Urinary bladder (tissue), 4 donors: ENCODE measurements around the gene DEAF1. TPM values are rescaled to one million over a fixed set of nuclear protein-coding genes. Genes with fewer than 3 reads are reported as not detected.
"Not testable (repeated sequence)": the region's sequence is repeated elsewhere in the genome, so short reads cannot be mapped to it uniquely, and the experiment has no call there.

Source experiments
- DNase-seq: peaks from one replicate; pipeline ENCODE4 v3.0.0-alpha.2; 2015; ENCODE audit errors: extremely low spot score
- H3K27ac ChIP-seq: one replicate; pipeline ENCODE4 v1.5.1; 2013; ENCODE audit warnings: low read depth, mild to moderate bottlenecking, moderate library complexity
- H3K36me3 ChIP-seq: one replicate; pipeline ENCODE4 v1.6.1; 2013; ENCODE audit warnings: mild to moderate bottlenecking, moderate library complexity; ENCODE audit not compliant: insufficient read depth
- H3K4me1 ChIP-seq: one replicate; pipeline ENCODE4 v1.6.1; 2013; ENCODE audit warnings: mild to moderate bottlenecking, moderate library complexity; ENCODE audit not compliant: insufficient read depth
- H3K4me3 ChIP-seq: one replicate; pipeline ENCODE4 v1.5.1; 2013; ENCODE audit warnings: low read depth, low read length
- WGBS: extraction: QIAGEN DNeasy Blood & Tissue Kit; methylation state at CpG from one replicate; pipeline ENCODE4 v1.1.7; 2013; 5-methylcytosine and 5-hydroxymethylcytosine counted together
- polyA plus RNA-seq: library from polyadenylated mRNA; stranded (reverse); fragments of 200-250 nt; gene quantifications from one replicate; pipeline ENCODE4 v1.2.3, GENCODE V29; 2013
- total RNA-seq: library from RNA; depleted of rRNA; stranded (reverse); fragments of >200 nt; gene quantifications from one replicate; pipeline ENCODE4 v1.2.3, GENCODE V29; 2014
- donor health status: healthy with polysubstance abuse.
- donor health status: healthy.

Gene DEAF1
- total and polyA plus RNA-seq, 2 donors = 14.9 to 29.7 TPM

GRCh38 chr11:647672-648158 is 47.3 kb downstream of the DEAF1 start:
- H3K27ac ChIP-seq, H3K36me3 ChIP-seq, H3K4me1 ChIP-seq, H3K4me3 ChIP-seq, DNase-seq: not testable (repeated sequence)
- WGBS = 95% methylated on average over 10 of the region's 14 CpGs

DNA sequence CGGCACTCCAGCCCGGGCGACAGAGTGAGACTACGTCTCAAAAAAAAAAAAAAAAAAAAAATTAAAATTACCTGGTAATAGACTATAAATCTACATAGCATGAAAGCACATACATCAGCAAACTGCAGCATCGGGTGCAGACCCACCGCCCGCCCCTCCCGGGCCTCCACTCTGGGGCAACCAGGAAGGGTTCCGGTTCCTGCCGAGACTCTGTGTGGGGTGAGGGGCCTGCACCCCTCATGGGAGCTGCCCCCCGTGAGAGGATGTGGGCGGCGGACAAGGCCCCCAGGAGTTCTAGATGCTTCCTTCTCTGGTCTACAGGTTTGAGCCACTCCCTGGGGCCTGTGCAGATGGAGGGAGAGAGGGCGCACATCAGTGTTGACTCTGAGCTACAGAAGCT is 48.8 kb downstream of the DEAF1 start:
- WGBS = 90% methylated on average over 14 of the region's 14 CpGs
- DNase-seq = no peak
- Histone ChIP-seq H3K36me3 (no peaks in the 10 kb centered on the region), H3K27ac (no peak overlapping the region), H3K4me3 (no peak overlapping the region), H3K4me1 (no peaks in the 10 kb centered on the region)

DNA sequence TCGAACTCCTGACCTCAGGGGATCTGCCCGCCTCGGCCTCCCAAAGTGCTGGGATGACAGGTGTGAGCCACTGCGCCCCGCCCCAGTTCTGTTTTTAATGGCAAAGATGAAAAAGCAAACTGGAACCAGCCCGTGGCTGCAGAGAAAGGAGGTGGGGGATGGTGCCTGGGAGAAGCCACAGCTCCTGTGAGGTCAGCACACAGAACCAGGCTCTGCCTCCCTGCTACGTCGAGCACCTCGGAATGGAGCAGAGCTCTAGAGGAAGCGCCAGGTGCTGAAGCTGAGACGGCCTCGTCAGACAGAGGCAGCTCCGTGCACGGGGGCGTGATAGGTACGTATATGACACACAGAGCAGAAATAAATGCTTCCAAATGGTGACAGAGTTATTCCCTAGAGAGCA is 49.5 kb downstream of the DEAF1 start:
- Histone ChIP-seq H3K4me1 (no peaks in the 10 kb centered on the region), H3K4me3 (no peak overlapping the region), H3K27ac (no peak overlapping the region), H3K36me3 (no peaks in the 10 kb centered on the region)
- no peak for DNase-seq
- 87% methylated on average over 16 of the region's 16 CpGs for WGBS

DNA sequence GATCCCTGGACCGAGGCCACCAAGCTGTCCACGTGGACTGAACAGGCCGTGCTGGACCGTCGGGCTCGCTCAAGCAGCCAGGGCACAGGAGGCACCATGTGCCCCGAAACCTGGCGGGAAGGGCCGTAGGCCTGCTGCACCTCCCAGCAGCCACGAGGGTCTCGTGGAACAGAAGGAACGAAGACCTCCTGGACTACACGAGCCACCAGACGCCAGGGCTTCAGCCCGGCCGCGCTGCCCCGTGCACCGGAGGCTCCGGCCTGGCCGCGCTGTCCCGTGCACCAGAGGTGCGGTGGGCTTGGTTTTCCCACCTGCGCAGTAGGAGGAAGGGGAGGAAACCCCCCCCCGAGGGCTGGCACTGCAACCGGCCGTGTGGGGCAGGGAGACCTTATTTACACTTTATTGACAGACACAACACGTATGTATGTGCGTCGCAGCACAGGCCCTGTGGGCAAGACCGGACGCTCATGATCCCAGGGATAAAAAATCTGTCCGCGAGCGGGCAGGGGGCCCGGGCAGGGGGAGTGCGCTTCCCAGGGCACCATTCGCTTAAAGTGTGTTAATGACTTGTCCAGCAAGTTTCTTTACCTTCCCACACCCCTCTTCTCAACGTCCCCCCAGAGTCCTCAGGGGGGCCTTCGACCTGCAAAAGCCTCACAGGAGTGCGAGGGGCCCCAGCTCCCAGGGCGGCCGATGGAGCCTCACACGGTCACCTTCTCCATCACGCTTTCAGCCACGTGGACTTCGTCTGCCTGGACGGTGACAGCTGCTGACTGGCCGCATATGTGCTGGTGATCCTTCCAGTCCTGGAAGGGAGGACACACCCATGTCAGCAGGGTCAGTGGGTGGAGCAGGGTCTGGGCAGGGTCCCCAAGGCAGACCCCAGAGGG is 50.9 kb downstream of the DEAF1 start:
- Histone ChIP-seq H3K4me1 (peaks cover 4% of the 10 kb centered on the region), H3K36me3 (no peaks in the 10 kb centered on the region), H3K27ac (no peak overlapping the region), H3K4me3 (no peak overlapping the region)
- WGBS = 84% methylated on average over 50 of the region's 50 CpGs
- no peak for DNase-seq

DNA sequence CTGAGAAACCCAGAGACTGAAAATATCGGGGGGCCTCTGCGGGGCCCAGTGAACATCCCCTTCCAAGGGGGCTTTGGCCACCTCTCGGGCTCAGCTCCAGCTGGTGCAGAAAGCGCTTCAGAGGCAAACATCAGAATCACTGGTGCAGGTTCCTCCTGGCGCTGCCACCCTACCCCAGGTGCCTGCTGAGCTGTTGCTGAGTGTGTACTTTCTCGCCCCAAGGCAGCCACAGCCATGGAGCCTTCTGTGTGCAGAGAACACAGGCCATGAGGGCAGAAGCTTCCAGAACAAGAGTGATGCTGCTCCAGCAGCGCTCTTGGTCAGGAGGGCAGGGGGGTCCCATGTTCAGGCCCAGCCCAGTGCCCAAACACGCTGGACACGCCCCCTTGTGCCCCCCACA is 51.7 kb downstream of the DEAF1 start:
- H3K4me1 ChIP-seq = peaks cover 4% of the 10 kb centered on the region
- DNase-seq = no peak
- no peak overlapping the region for H3K4me3 ChIP-seq
- 91% methylated on average over 9 of the region's 9 CpGs for WGBS
- no peak overlapping the region for H3K27ac ChIP-seq
- no peaks in the 10 kb centered on the region for H3K36me3 ChIP-seq

DNA sequence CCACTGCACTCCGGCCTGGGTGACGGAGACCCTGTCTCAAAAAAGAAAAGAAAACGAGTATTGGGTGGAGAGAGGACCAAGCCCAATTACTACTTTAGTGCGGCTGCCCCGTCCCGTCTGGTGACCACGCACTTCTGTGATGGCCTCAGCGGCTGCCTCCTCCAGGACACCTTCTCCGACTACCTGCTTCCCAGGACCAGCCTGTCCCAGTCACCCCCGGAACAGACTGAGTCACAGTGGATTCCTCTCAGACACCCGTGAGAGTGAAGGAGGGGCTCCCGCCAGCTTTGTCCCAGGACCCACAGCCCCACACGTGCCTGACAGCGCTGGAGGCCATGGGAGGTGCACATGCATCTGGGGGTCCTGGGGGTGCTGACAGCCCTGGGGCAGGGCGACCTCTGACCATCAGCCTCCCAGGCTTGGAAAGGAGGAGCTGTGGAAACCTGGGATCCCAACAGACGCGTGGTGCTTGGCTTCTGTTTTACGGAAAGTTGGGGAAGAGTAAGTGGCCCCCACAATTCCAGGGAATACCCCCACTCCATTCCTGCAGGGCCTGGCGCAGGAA is 53.1 kb downstream of the DEAF1 start:
- no peaks in the 10 kb centered on the region for H3K36me3 ChIP-seq
- no peak for DNase-seq
- no peak overlapping the region for H3K4me3 ChIP-seq
- 92% methylated on average over 19 of the region's 19 CpGs for WGBS
- peaks cover 4% of the 10 kb centered on the region for H3K4me1 ChIP-seq
- no peak overlapping the region for H3K27ac ChIP-seq

DNA sequence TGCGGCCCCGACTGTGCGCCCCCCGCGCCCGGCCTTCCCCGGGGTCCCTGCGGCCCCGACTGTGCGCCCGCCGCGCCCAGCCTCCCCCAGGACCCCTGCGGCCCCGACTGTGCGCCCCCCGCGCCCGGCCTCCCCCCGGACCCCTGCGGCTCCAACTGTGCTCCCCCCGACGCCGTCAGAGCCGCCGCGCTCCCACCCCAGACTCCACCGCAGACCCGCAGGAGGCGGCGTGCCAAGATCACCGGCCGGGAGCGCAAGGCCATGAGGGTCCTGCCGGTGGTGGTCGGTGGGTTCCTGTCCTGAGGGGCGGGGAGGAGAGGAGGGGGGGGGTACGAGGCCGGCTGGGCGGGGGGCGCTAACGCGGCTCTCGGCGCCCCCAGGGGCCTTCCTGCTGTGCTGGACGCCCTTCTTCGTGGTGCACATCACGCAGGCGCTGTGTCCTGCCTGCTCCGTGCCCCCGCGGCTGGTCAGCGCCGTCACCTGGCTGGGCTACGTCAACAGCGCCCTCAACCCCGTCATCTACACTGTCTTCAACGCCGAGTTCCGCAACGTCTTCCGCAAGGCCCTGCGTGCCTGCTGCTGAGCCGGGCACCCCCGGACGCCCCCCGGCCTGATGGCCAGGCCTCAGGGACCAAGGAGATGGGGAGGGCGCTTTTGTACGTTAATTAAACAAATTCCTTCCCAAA is 54.9 kb downstream of the DEAF1 start:
- no peak for DNase-seq
- WGBS = 35% methylated on average over 69 of the region's 69 CpGs
- Histone ChIP-seq H3K4me1 (peaks cover 4% of the 10 kb centered on the region), H3K36me3 (no peaks in the 10 kb centered on the region), H3K27ac (no peak overlapping the region), H3K4me3 (no peak overlapping the region)

DNA sequence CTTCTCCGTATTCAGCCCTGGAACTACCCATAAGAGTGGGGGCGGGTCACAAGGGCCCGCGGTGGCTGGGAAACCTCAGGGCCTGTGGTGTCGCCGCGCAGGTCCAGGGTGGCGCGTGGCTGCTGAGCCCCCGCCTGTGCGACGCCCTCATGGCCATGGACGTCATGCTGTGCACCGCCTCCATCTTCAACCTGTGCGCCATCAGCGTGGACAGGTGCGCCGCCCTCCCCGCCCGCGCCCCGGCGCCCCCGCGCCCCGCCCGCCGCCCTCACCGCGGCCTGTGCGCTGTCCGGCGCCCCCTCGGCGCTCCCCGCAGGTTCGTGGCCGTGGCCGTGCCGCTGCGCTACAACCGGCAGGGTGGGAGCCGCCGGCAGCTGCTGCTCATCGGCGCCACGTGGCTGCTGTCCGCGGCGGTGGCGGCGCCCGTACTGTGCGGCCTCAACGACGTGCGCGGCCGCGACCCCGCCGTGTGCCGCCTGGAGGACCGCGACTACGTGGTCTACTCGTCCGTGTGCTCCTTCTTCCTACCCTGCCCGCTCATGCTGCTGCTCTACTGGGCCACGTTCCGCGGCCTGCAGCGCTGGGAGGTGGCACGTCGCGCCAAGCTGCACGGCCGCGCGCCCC is 55.6 kb downstream of the DEAF1 start:
- Histone ChIP-seq H3K36me3 (no peaks in the 10 kb centered on the region), H3K4me1 (peaks cover 4% of the 10 kb centered on the region), H3K4me3 (no peak overlapping the region), H3K27ac (no peak overlapping the region)
- 8% methylated on average over 80 of the region's 80 CpGs for WGBS
- no peak for DNase-seq

- H3K27ac ChIP-seq = no peak overlapping the region
- H3K4me1 ChIP-seq = peaks cover 4% of the 10 kb centered on the region
- WGBS = 57% methylated on average over 28 of the region's 28 CpGs
- no peak overlapping the region for H3K4me3 ChIP-seq
- DNase-seq = no peak
- H3K36me3 ChIP-seq = no peaks in the 10 kb centered on the region
Observed at GRCh38 chr11:638631-639331, 56.2 kb downstream of the DEAF1 start.

DNA sequence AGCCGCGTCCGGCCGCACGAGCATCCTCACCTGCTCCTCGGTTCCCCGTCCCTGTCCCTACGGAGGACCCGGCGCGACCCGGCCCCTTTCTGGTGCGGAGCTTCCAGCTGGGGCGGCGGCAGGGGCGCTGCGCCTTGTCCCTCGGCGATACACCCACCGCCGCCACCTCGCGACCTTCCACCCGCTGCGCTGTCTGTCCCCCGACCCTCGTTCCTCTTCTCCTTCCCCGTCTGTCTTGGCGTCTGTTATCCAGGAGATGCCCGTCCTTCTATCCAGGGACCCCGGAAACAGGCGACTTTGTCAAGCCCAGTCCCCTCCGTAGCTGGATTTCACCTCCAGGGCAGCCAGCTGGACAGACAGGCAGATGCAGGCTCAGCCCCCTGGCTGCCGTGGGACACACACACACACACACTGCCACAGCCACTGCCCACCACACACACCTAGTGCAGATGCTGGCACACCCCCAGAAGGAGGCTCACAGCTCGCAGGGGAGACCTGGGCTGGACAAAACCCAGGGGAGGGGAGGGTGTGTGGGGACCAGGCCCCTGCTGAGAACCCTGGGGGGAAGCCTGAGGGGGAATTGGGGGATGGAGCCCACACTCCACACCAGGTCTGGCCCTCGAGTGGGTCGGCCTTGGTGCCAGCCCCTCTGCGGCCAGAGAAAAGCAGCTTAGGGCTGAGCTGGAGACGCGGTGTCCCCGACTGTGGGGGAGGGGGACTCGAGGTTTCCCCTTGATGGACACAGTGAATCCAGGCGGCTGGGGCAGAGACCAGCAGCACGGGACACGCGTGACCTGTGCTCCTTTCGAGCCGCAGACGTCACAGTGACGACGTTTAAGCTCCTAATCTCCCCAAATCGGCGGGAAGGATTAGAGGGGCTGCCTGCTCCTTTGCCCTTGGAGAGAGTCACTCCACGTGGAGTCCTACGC is 57.2 kb downstream of the DEAF1 start:
- Histone ChIP-seq H3K4me1 (peaks cover 4% of the 10 kb centered on the region), H3K36me3 (no peaks in the 10 kb centered on the region), H3K27ac (no peak overlapping the region), H3K4me3 (peak overlapping the region; percentile 30)
- 33% methylated on average over 55 of the region's 55 CpGs for WGBS
- DNase-seq = no peak

- Histone ChIP-seq H3K4me1 (peaks cover 6% of the 10 kb centered on the region), H3K4me3 (peak overlapping the region; percentile 30), H3K36me3 (no peaks in the 10 kb centered on the region), H3K27ac (no peak overlapping the region)
- WGBS = 2% methylated on average over 34 of the region's 34 CpGs
- DNase-seq = no peak
Observed at GRCh38 chr11:637333-637592, 57.8 kb downstream of the DEAF1 start.

- Histone ChIP-seq H3K27ac (no peak within 1 kb of the TSS), H3K4me1 (peaks cover 6% of the 10 kb centered on the region), H3K36me3 (no peaks in the 10 kb centered on the region), H3K4me3 (peak within 1 kb of the TSS; percentile 30)
- no peak for DNase-seq
- 11% methylated on average over 100 of the region's 100 CpGs for WGBS
Observed at GRCh38 chr11:636511-637332, 58.3 kb downstream of the DEAF1 start, which contains the start of gene DRD4. DRD4 (plus strand) TSS chr11:637269; CDS start chr11:637305, 36 bp downstream.
